K562 (cell line): ENCODE results near the gene XKR3. TPM values are rescaled to one million over a fixed set of nuclear protein-coding genes. Genes with fewer than 3 reads are reported as not detected.
A peak's percentile ranks its signal among the peaks of the same experiment; 100 is the strongest.
"Not testable (repeated sequence)": the region's sequence is repeated elsewhere in the genome, so short reads cannot be mapped to it uniquely, and the experiment has no call there.

Source experiments
- ATAC-seq: fragments of 200-7000 bp; cut with Tn5 transposase; 3 replicates; pipeline ENCODE4 v1.9.1; 2020; ENCODE audit warnings: moderate library complexity
- BruUV-seq: library from RNA; stranded (reverse); fragments of 400-500 nt; replicated peaks from 2 replicates; lab custom pipeline; 2021; lab: Mats Ljungman, UMichigan
- CTCF ChIA-PET: fragments of 300-600 bp; formaldehyde crosslinking; extraction: SDS; loops from one replicate; lab custom pipeline; 2021; ENCODE audit warnings: low intra/inter-chr PET ratio; lab: Yijun Ruan, JAX
- POLR2A ChIA-PET: fragments of 300-600, 350-650 bp; sonication (Branson Sonifier 250); formaldehyde crosslinking; extraction: SDS; loops from one replicate; lab custom pipeline; 2021; ENCODE audit warnings: antibody characterized with exemption, inconsistent platforms; lab: Yijun Ruan, JAX
- DNase-seq, 4 experiments: peaks; one replicate each; pipeline versions ENCODE4 v3.0.0 to v3.0.0-alpha.2; 2011 to 2018; ENCODE audit warnings: low spot score in 3 of 4, mixed read lengths in 3 of 4; ENCODE audit errors: extremely low read depth in 1 of 4
- FAIRE-seq: peaks from 2 replicates; lab custom pipeline; 2011; peaks lifted over from hg19 to GRCh38; lab: Jason Lieb, UNC
- H2AFZ ChIP-seq: 2 replicates; pipeline ENCODE4 v1.6.0; 2011; ENCODE audit warnings: low read depth, low read length, control low read depth, inconsistent platforms
- H3K27ac ChIP-seq: fragments of 200-600 bp; 3 replicates; pipeline ENCODE4 v1.8.0; 2011; ENCODE audit warnings: low read depth, mild to moderate bottlenecking, control low read depth, inconsistent platforms, low read length, moderate library complexity, mixed read lengths; ENCODE audit errors: extremely low read depth
- H3K27me3 ChIP-seq, 2 experiments: fragments of 300-600 bp in 1 of 2; 2 replicates in 1 of 2; 3 replicates in 1 of 2; pipeline versions ENCODE4 v1.6.0 to v1.8.0; 2011; ENCODE audit warnings: inconsistent platforms in 2 of 2, low read length in 2 of 2, mild to moderate bottlenecking in 1 of 2, mixed read lengths in 1 of 2, moderate library complexity in 1 of 2; ENCODE audit not compliant: control insufficient read depth in 2 of 2, insufficient read depth in 2 of 2
- H3K36me3 ChIP-seq: fragments of 300-600 bp; 3 replicates; pipeline ENCODE4 v1.8.0; 2011; ENCODE audit warnings: mild to moderate bottlenecking, low read length, inconsistent platforms; ENCODE audit not compliant: control insufficient read depth, insufficient read depth
- H3K4me1 ChIP-seq, 2 experiments: fragments of 200-600 bp in 1 of 2; replicated peaks in 1 of 2; 2 replicates in 1 of 2; 3 replicates in 1 of 2; pipeline versions ENCODE4 v1.5.1 to v1.8.0; 2011; ENCODE audit warnings: inconsistent platforms in 2 of 2, low read length in 2 of 2, mild to moderate bottlenecking in 1 of 2, mixed read lengths in 1 of 2, moderate library complexity in 1 of 2; ENCODE audit not compliant: control insufficient read depth in 2 of 2, insufficient read depth in 2 of 2
- H3K4me2 ChIP-seq: 2 replicates; pipeline ENCODE4 v1.6.1; 2011; ENCODE audit warnings: low read length, control low read depth, inconsistent platforms, mixed read lengths; ENCODE audit not compliant: insufficient read depth
- H3K4me3 ChIP-seq: fragments of 200-600 bp; sonication (generic), shearing (Covaris generic); 2 replicates; pipeline ENCODE4 v1.5.1; 2016; ENCODE audit warnings: control low read depth, inconsistent platforms
- H3K79me2 ChIP-seq: fragments of 200-600 bp; 3 replicates; pipeline ENCODE4 v1.8.0; 2011; ENCODE audit warnings: low read length, inconsistent platforms; ENCODE audit not compliant: control insufficient read depth, insufficient read depth
- H3K9ac ChIP-seq, 2 experiments: 2 replicates each; pipeline versions ENCODE4 v1.6.0 to v1.6.1; 2011; ENCODE audit warnings: low read depth in 2 of 2, low read length in 2 of 2, control low read depth in 1 of 2, inconsistent platforms in 1 of 2, mild to moderate bottlenecking in 1 of 2, mixed read lengths in 1 of 2; ENCODE audit not compliant: insufficient read depth in 1 of 2
- H3K9me1 ChIP-seq: one replicate; pipeline ENCODE4 v1.6.0; 2011; ENCODE audit warnings: inconsistent platforms, mild to moderate bottlenecking, low read length, moderate library complexity; ENCODE audit not compliant: control insufficient read depth, insufficient read depth
- H3K9me3 ChIP-seq: replicated peaks from 2 replicates; pipeline ENCODE4 v1.5.1; 2011; ENCODE audit warnings: low read depth, low read length, inconsistent platforms; ENCODE audit not compliant: control insufficient read depth, insufficient read depth
- H4K20me1 ChIP-seq: replicated peaks from 2 replicates; pipeline ENCODE4 v1.6.1; 2011; ENCODE audit warnings: low read length, inconsistent platforms, mixed read lengths; ENCODE audit not compliant: control insufficient read depth, insufficient read depth
- ARID3B ChIP-seq: fragments of 250-450 bp; sonication (Bioruptor Pico); IDR thresholded peaks from 2 replicates; pipeline ENCODE4 v1.4.0; 2020; ENCODE audit warnings: borderline replicate concordance
- E2F6 ChIP-seq, 2 experiments: IDR thresholded peaks; 2 replicates each; pipeline ENCODE4 v1.6.1; 2011; ENCODE audit warnings: borderline replicate concordance in 1 of 2, control low read depth in 1 of 2, low read depth in 1 of 2, low read length in 1 of 2, mild to moderate bottlenecking in 1 of 2, mixed read lengths in 1 of 2, moderate library complexity in 1 of 2; ENCODE audit not compliant: insufficient read depth in 1 of 2, insufficient read length in 1 of 2, poor library complexity in 1 of 2, severe bottlenecking in 1 of 2; ENCODE audit errors: extremely low read depth in 1 of 2
- NRF1 ChIP-seq, 2 experiments: fragments of 450-650 bp; IDR thresholded peaks in 1 of 2; conservative IDR thresholded peaks in 1 of 2; 2 replicates each; pipeline ENCODE4 v1.6.1; 2014; ENCODE audit warnings: mild to moderate bottlenecking in 2 of 2
- PCBP1 ChIP-seq: fragments of 200-400 bp; formaldehyde crosslinking; IDR thresholded peaks from 2 replicates; pipeline ENCODE4 v1.6.1; 2018; ENCODE audit warnings: mild to moderate bottlenecking, low read depth, low read length; ENCODE audit not compliant: poor library complexity, severe bottlenecking
- RAD21 ChIP-seq, 2 experiments: fragments of 250-450 bp in 1 of 2; fragments of 450-650 bp in 1 of 2; sonication (Bioruptor Pico) in 1 of 2; formaldehyde crosslinking in 1 of 2; IDR thresholded peaks in 1 of 2; conservative IDR thresholded peaks in 1 of 2; 2 replicates each; pipeline versions ENCODE4 v1.4.0 to v1.8.0; 2020 to 2022; ENCODE audit warnings: mild to moderate bottlenecking in 2 of 2, moderate library complexity in 1 of 2
- TFAP4 ChIP-seq: sonication (generic); formaldehyde crosslinking; IDR thresholded peaks from 2 replicates; pipeline ENCODE4 v1.8.0; 2022; ENCODE audit warnings: missing genetic modification reagents, mild to moderate bottlenecking, moderate library complexity, borderline replicate concordance
- WGBS: fragments of 100-300 bp; shearing (Covaris generic); methylation state at CpG from one replicate; pipeline ENCODE4 v1.1.6; 2016; ENCODE audit warnings: low coverage, mixed read lengths; ENCODE audit not compliant: insufficient coverage; ENCODE audit errors: missing lambda C conversion rate; 5-methylcytosine and 5-hydroxymethylcytosine counted together
- in situ Hi-C: fragments of 300-500 bp; cut with MboI; formaldehyde crosslinking; loops from 4 replicates; pipeline ENCODE4 v1.15.0; 2018; ENCODE audit warnings: inconsistent platforms, mixed read lengths
- intact Hi-C: fragments of 100-400 bp; cut with micrococcal nuclease; formaldehyde crosslinking; loops from 2 replicates; pipeline ENCODE4 v1.14.2; 2022
- polyA plus RNA-seq, 8 experiments: library from polyadenylated mRNA; depleted of rRNA in 4 of 8; stranded (reverse) in 5 of 8; unstranded in 3 of 8; fragments of >200 nt; fragmentation: Nextera tagmentation in 2 of 8; fragmentation: Illumina TruSeq in 1 of 8; extraction: Ambion mirVana in 2 of 8; extraction: Trizol in 1 of 8; gene quantifications; 2 replicates each; pipeline versions ENCODE4 v1.2.1 to v1.2.3, GENCODE V29; 2011 to 2014; ENCODE audit warnings: inconsistent platforms in 1 of 8, missing spikeins in 1 of 8
- total RNA-seq, 7 experiments: library from RNA; depleted of rRNA in 6 of 7; stranded (reverse); fragments of >200 nt in 6 of 7; fragmentation: Illumina TruSeq in 2 of 7; extraction: Trizol in 2 of 7; gene quantifications; 2 replicates each; pipeline versions ENCODE4 v1.2.1 to v1.2.3, GENCODE V29; 2011 to 2021; ENCODE audit warnings: low replicate concordance in 1 of 7
- TF ChIP-seq, protein P1 (sequence below), 3 experiments: IDR thresholded peaks in 2 of 3; conservative IDR thresholded peaks in 1 of 3; 2 replicates each; pipeline ENCODE4 v1.5.1; 2011 to 2012; ENCODE audit warnings: low read length in 3 of 3, mild to moderate bottlenecking in 3 of 3, control low read depth in 2 of 3, improper control_type of control experiment in 1 of 3, inconsistent platforms in 1 of 3, low read depth in 1 of 3, mixed read lengths in 1 of 3, moderate library complexity in 1 of 3; ENCODE audit not compliant: insufficient read depth in 2 of 3
- TF ChIP-seq, protein P2 (sequence below): sonication (generic); formaldehyde crosslinking; IDR thresholded peaks from 2 replicates; pipeline ENCODE4 v1.8.0; 2022; ENCODE audit warnings: mild to moderate bottlenecking, missing genetic modification reagents

XKR3 gene
- total and polyA plus RNA-seq, 9 of the 15 experiments (the other 6 are each of a cell fraction or from before 2014, with no cell fraction given) = 3.5 to 11.5 (median 7.1) TPM

DNA sequence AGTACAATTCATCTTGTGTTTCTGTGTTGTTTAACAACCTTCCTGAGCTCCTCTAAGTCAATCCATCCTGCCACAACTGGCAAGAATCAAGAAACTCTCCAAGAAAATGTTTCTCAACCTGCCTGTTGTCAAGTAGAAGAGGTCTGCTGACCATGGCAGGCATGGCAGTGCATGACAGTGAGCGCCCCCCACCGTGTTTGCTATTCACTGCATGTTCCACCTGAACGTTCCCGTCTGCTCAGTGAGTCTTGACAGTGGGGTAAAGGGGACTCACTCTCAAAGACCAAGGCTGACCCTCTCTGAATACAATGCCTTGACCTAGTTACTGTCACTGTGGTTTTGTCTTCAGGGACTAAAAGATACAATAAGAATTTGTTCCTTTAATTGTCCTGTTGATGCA, 75.9 kb downstream of the XKR3 start (continued):
- TF ChIP-seq, protein P1, sequence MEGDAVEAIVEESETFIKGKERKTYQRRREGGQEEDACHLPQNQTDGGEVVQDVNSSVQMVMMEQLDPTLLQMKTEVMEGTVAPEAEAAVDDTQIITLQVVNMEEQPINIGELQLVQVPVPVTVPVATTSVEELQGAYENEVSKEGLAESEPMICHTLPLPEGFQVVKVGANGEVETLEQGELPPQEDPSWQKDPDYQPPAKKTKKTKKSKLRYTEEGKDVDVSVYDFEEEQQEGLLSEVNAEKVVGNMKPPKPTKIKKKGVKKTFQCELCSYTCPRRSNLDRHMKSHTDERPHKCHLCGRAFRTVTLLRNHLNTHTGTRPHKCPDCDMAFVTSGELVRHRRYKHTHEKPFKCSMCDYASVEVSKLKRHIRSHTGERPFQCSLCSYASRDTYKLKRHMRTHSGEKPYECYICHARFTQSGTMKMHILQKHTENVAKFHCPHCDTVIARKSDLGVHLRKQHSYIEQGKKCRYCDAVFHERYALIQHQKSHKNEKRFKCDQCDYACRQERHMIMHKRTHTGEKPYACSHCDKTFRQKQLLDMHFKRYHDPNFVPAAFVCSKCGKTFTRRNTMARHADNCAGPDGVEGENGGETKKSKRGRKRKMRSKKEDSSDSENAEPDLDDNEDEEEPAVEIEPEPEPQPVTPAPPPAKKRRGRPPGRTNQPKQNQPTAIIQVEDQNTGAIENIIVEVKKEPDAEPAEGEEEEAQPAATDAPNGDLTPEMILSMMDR (IDR thresholded peaks at IDR 0.05 in 2 of 3, conservative IDR thresholded peaks at IDR 0.05 in 1 of 3; ENCODE audit: insufficient read depth in 2 of 3, low read depth in 1 of 3, low read length in 3 of 3) = peak; percentile 6 to 55 (median 43); a peak in 5 of 6 replicates
- TF ChIP-seq RAD21 (CRISPR knock-in tag; conservative IDR thresholded peaks at IDR 0.05 in 1 of 2, IDR thresholded peaks at IDR 0.05 in 1 of 2) = peak in 1 of 2 experiments; percentile 70; a peak in 2 of 4 replicates

GRCh38 chr22:16748160-16748929, 76.9 kb downstream of the XKR3 start:
- in situ Hi-C loops, DNase-seq, FAIRE-seq, H3K27ac ChIP-seq, H3K9me1 ChIP-seq, H4K20me1 ChIP-seq, BruUV-seq, H3K79me2 ChIP-seq, H3K4me1 ChIP-seq, H3K4me3 ChIP-seq, H3K36me3 ChIP-seq, CTCF ChIA-PET, H3K9me3 ChIP-seq: not testable (repeated sequence)
- Histone ChIP-seq H3K27me3 (peaks cover 14 to 21% of the 10 kb centered on the region in 2 experiments), H3K9ac (peak overlapping the region in 1 of 2 experiments; percentile 57; a peak in 1 of 4 replicates), H2AFZ (peak overlapping the region; percentile 74), H3K4me2 (peak overlapping the region; percentile 34; the same call in 1 of the 2 replicates)
- WGBS = 8% methylated on average over 44 of the region's 45 CpGs
- peak; percentile 81 for ATAC-seq
- intact Hi-C loops = loop anchor here (5.0 kb wide), 1 partner anchor 36 kb away; no protein-coding TSS in a partner anchor
- POLR2A ChIA-PET = interaction anchor here (0.7 kb wide), 1 partner anchor 16 kb away, joined by 3 read pairs; no protein-coding TSS in a partner anchor
- TF ChIP-seq, protein P2, sequence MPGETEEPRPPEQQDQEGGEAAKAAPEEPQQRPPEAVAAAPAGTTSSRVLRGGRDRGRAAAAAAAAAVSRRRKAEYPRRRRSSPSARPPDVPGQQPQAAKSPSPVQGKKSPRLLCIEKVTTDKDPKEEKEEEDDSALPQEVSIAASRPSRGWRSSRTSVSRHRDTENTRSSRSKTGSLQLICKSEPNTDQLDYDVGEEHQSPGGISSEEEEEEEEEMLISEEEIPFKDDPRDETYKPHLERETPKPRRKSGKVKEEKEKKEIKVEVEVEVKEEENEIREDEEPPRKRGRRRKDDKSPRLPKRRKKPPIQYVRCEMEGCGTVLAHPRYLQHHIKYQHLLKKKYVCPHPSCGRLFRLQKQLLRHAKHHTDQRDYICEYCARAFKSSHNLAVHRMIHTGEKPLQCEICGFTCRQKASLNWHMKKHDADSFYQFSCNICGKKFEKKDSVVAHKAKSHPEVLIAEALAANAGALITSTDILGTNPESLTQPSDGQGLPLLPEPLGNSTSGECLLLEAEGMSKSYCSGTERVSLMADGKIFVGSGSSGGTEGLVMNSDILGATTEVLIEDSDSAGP (CRISPR knock-in tag) = 0 out of 2 replicates have a peak, but pooled peaks have one; percentile 28
- TF ChIP-seq PCBP1 (peak; percentile 32), E2F6 (IDR thresholded peaks at IDR 0.05; ENCODE audit: borderline replicate concordance in 1 of 2, extremely low read depth in 1 of 2, insufficient read depth in 1 of 2, insufficient read length in 1 of 2, low read depth in 1 of 2, low read length in 1 of 2, poor library complexity in 1 of 2, severe bottlenecking in 1 of 2) (peak in 1 of 2 experiments; percentile 12), NRF1 (conservative IDR thresholded peaks at IDR 0.05 in 1 of 2, IDR thresholded peaks at IDR 0.05 in 1 of 2) (peak; percentile 82 to 84), ARID3B (CRISPR knock-in tag) (0 out of 2 replicates have a peak, but pooled peaks have one; percentile 0), TFAP4 (CRISPR knock-in tag) (0 out of 2 replicates have a peak, but pooled peaks have one; percentile 19)
